Measurements from ENCODE around the gene WDFY4. TPM values are rescaled to one million over a fixed set of nuclear protein-coding genes. Genes with fewer than 3 reads are reported as not detected.

Gene WDFY4
- total and polyA plus RNA-seq, 4 donors, result 4.6 to 26.9 (median 13.5) TPM

- peaks cover 0 to 4% (median 0%) of the 10 kb centered on the region in 4 donors for H3K9me3 ChIP-seq (ENCODE audit: control insufficient read depth in 4 of 4, insufficient read depth in 3 of 4, low read length in 3 of 4)
- H3K4me3 ChIP-seq, result no peak overlapping the region
- H3K9ac ChIP-seq (ENCODE audit: insufficient read depth in 1 of 2, low read length in 2 of 2), result no peak overlapping the region
- H3K27ac ChIP-seq (ENCODE audit: low read depth in 1 of 2, low read length in 1 of 2), result no peak overlapping the region
- WGBS, 2 donors, result 88 to 96% methylated on average over 5 of the region's 5 CpGs
- no peaks in the 10 kb centered on the region for H3K27me3 ChIP-seq (ENCODE audit: control insufficient read depth in 3 of 3, insufficient read depth in 3 of 3, low read length in 2 of 3)
- DNase-seq (peak in 1 of 3 donors; percentile 25), ATAC-seq (ENCODE audit: insufficient read depth, low FRiP score) (no peak)
- TF ChIP-seq, protein P1, sequence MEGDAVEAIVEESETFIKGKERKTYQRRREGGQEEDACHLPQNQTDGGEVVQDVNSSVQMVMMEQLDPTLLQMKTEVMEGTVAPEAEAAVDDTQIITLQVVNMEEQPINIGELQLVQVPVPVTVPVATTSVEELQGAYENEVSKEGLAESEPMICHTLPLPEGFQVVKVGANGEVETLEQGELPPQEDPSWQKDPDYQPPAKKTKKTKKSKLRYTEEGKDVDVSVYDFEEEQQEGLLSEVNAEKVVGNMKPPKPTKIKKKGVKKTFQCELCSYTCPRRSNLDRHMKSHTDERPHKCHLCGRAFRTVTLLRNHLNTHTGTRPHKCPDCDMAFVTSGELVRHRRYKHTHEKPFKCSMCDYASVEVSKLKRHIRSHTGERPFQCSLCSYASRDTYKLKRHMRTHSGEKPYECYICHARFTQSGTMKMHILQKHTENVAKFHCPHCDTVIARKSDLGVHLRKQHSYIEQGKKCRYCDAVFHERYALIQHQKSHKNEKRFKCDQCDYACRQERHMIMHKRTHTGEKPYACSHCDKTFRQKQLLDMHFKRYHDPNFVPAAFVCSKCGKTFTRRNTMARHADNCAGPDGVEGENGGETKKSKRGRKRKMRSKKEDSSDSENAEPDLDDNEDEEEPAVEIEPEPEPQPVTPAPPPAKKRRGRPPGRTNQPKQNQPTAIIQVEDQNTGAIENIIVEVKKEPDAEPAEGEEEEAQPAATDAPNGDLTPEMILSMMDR (IDR thresholded peaks at IDR 0.05; ENCODE audit: control extremely low read depth, extremely low read depth), result no peak
- H3K36me3 ChIP-seq (ENCODE audit: control insufficient read depth in 4 of 4, insufficient read depth in 4 of 4, low read length in 4 of 4), result no peaks in the 10 kb centered on the region
- peaks cover 0 to 32% (median 2%) of the 10 kb centered on the region in 5 donors for H3K4me1 ChIP-seq (ENCODE audit: control insufficient read depth in 5 of 5, insufficient read depth in 5 of 5, low read length in 5 of 5)
These were observed 94.4 kb downstream of the WDFY4 start for GRCh38 chr10:48779077-48779476.

GRCh38 chr10:48779546-48780152 is 95.0 kb downstream of the WDFY4 start:
- peaks cover 0 to 4% (median 0%) of the 10 kb centered on the region in 4 donors for H3K9me3 ChIP-seq (ENCODE audit: control insufficient read depth in 4 of 4, insufficient read depth in 3 of 4, low read length in 3 of 4)
- H3K9ac ChIP-seq (ENCODE audit: insufficient read depth in 1 of 2, low read length in 2 of 2), result no peak overlapping the region
- H3K27ac ChIP-seq (ENCODE audit: low read depth in 1 of 2, low read length in 1 of 2), result no peak overlapping the region
- ATAC-seq (ENCODE audit: insufficient read depth, low FRiP score), result no peak
- peaks cover 0 to 32% (median under 1%) of the 10 kb centered on the region in 5 donors for H3K4me1 ChIP-seq (ENCODE audit: control insufficient read depth in 5 of 5, insufficient read depth in 5 of 5, low read length in 5 of 5)
- DNase-seq, result no peak
- WGBS, 2 donors, result 90 to 98% methylated on average over 6 of the region's 6 CpGs
- H3K4me3 ChIP-seq, result no peak overlapping the region
- H3K27me3 ChIP-seq (ENCODE audit: control insufficient read depth in 3 of 3, insufficient read depth in 3 of 3, low read length in 2 of 3), result no peaks in the 10 kb centered on the region
- TF ChIP-seq, protein P1 (IDR thresholded peaks at IDR 0.05; ENCODE audit: control extremely low read depth, extremely low read depth), result no peak
- no peaks in the 10 kb centered on the region for H3K36me3 ChIP-seq (ENCODE audit: control insufficient read depth in 4 of 4, insufficient read depth in 4 of 4, low read length in 4 of 4)

GRCh38 chr10:48780341-48780740 is 95.7 kb downstream of the WDFY4 start:
- peaks cover 0 to 32% (median 0%) of the 10 kb centered on the region in 5 donors for H3K4me1 ChIP-seq (ENCODE audit: control insufficient read depth in 5 of 5, insufficient read depth in 5 of 5, low read length in 5 of 5)
- H3K36me3 ChIP-seq (ENCODE audit: control insufficient read depth in 4 of 4, insufficient read depth in 4 of 4, low read length in 4 of 4), result no peaks in the 10 kb centered on the region
- no peak overlapping the region for H3K27ac ChIP-seq (ENCODE audit: low read depth in 1 of 2, low read length in 1 of 2)
- ATAC-seq (ENCODE audit: insufficient read depth, low FRiP score) (no peak), DNase-seq (no peak)
- H3K9me3 ChIP-seq (ENCODE audit: control insufficient read depth in 4 of 4, insufficient read depth in 3 of 4, low read length in 3 of 4), result peaks cover 0 to 2% (median 0%) of the 10 kb centered on the region in 4 donors
- no peaks in the 10 kb centered on the region for H3K27me3 ChIP-seq (ENCODE audit: control insufficient read depth in 3 of 3, insufficient read depth in 3 of 3, low read length in 2 of 3)
- WGBS, 2 donors, result 96 to 97% methylated on average over 5 of the region's 5 CpGs
- no peak overlapping the region for H3K4me3 ChIP-seq
- TF ChIP-seq, protein P1 (IDR thresholded peaks at IDR 0.05; ENCODE audit: control extremely low read depth, extremely low read depth), result no peak
- no peak overlapping the region for H3K9ac ChIP-seq (ENCODE audit: insufficient read depth in 1 of 2, low read length in 2 of 2)

Data from lung (tissue), 12 donors.